CD4-positive, alpha-beta T cell treated with Interleukin-2 at 100 ng/mL for 4 hours (primary cell): Measurements from ENCODE around the gene CHKB.
"Not testable (repeated sequence)": the region's sequence is repeated elsewhere in the genome, so short reads cannot be mapped to it uniquely, and the experiment has no call there.

Experiments used
- DNase-seq: peaks from one replicate; pipeline ENCODE4 v3.0.0-alpha.2; 2020; ENCODE audit warnings: low spot score

Gene CHKB, protein sequence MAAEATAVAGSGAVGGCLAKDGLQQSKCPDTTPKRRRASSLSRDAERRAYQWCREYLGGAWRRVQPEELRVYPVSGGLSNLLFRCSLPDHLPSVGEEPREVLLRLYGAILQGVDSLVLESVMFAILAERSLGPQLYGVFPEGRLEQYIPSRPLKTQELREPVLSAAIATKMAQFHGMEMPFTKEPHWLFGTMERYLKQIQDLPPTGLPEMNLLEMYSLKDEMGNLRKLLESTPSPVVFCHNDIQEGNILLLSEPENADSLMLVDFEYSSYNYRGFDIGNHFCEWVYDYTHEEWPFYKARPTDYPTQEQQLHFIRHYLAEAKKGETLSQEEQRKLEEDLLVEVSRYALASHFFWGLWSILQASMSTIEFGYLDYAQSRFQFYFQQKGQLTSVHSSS

DNA sequence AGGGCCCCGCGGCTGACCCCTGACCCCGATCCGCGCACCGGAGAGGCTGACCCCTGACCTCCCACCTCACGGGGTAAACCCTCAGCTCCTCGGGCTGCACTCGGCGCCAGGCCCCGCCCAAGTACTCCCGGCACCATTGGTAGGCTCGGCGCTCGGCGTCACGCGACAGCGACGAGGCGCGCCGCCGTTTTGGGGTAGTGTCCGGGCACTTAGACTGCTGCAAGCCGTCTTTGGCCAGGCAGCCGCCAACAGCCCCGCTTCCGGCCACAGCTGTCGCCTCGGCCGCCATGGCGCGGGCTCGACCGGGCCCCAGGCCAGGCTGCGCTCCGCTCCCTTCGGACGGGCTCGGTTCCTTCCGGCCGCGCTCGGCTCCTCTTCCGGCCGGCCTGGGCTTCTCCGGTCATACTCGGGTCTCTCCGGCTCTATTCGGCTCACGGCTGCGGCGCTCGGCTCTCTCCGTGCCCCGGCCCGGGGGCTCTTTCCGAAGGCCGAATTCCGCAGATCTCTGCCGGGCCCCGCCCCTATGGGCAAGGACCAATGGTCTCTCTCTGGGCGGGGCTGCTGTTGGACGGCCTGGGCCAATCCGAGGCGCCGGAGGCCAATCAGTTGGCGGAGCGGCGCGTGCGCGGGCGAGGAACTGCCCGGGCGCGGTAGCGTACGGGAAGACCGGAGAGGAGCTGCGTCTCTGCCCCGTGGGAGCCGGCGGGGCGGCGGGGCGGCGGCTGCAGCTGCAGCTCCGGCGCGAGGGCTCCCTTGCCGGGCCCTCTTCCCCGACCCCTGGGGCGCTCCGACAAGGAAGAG lies at the start of gene CHKB:
CHKB (minus strand) TSS at position 357 of the 801 bp plus-strand sequence; CDS start at position 289, 68 bp downstream.
- peak; percentile 98 for DNase-seq

DNA sequence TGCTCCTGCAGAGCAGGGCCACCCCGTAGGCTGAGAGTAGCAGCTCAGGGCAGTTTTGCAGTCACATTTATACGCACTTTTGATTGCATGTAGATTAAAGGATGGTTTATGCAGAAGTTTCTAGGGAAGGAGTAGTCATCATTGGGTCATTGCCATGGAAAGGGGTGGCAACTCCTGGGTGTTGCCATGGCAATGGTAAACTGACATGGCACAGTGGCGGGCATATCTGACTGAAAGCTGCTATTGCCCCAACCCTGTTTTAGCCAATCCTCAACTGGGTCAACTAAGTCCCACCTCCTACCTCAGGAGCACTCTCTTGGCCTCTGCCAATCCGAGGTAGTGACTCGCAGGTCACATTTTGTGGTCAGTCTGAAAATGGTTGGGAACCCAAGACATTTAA lies 47.7 kb upstream of the CHKB start:
- DNase-seq: no peak

DNA sequence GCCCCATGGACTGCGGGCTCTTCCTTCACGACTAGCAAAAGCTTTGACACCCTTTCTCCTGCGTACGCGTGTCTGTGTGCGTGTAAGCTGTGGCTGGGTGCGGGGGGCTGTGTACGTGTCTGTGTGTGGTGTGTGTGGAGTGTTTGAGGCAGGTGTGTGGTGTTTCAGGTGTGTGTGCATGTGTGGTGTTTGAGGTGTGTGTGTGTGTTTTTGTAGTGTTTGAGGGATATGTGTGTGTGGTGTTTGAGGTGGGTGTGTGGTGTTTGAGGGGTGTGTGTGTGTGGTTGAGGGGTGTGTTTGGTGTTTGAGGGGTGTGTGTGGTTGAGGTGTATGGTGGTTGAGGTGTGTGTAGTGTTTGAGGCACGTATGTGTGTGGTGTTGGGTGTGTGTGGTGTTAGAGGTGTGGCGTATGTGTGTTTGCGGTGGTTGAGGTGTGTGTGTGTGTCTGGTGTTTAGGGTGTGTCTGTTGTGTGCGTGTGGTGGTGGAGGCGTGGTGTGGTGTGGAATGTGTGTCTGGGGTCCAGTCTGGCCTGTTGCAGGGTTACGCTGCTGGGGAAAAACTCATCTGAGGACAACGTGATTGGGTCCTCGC lies 46.0 kb upstream of the CHKB start:
- peak; percentile 53 for DNase-seq

DNA sequence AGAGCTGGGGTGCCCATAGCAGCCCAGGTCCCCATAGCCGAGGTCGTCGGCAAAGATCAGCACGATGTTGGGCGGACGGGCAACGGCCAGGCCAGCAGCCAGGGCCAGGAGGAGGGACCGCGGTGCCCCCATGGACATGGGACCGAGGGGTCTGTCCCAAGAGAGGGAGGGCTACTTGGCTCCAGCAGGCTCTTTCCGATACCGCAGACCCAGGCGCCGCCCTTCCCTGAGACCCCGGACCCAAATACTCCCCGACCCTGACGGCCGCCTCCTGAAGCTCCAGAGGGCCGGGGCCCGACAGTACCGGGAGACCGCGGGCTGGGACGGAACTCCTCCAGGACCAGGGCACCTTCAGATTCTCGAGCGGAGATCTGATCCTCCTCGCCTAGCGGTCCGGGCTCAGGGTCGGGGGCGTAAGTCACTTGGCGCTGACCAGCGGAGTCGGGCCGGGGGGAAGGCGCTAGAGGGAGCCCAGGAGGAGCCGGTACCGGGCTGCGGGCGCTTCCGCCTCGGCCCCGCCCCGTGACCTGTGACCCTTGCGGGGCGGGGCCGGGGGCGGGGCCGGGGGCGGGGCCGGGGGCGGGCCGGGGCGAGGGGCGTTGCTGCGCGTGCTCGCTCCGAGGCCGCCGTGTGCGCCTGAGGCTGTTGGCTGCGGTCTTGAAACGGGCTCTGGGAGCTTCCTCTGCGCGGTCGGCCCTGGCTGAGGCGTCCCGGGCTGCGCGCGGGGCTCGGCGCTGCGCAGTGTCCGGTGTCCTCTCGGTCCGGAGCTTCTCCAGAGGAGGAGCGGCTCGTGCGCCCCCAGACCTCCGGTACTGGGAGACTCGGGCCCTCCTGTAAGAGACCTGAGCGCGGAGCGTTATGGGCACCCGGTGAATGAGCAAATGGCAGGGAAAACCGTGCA lies 45.2 kb upstream of the CHKB start, which contains the start of gene ARSA:
ARSA (minus strand) TSS at position 511 of the 901 bp plus-strand sequence; CDS start at position 138, 373 bp downstream.
- DNase-seq: peak; percentile 72

DNA sequence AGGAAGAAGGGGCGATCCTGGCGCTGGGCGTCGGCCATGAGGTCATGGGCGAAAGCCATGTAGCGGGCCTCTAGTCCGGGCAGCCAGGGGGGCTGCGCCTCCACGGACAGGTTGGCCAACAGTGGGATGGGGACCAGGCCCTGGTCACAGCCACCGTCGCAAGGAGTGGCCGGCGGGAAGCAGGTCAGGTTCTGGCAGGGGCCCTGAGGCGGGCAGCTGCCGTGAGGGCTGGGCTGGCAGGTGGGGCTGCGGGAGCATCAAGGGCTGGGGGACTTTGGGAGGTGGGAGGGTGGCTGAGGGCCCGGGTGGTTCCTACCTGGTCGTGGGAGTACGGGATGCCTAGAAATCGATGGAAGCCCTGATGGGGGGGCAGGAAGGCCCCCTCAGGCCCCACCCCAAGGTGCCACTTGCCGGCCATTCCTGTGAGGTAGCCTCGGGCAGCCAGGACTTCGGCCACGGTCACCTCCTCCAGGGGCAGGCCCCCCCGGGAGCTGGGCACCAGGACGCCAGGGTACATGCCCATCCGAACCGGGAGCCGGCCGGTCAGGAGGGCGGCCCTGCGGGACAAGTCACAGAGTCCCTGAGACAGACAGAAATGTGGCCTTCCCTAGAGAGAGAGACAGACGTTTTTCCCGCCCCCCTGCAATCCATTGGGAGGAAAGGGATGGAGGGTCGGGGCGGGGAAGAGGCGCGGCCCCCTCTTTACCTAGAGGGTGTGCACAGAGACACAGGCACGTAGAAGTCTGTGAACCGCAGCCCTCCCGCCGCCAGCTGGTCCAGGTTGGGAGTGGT lies 44.4 kb upstream of the CHKB start:
- DNase-seq: no peak

DNA sequence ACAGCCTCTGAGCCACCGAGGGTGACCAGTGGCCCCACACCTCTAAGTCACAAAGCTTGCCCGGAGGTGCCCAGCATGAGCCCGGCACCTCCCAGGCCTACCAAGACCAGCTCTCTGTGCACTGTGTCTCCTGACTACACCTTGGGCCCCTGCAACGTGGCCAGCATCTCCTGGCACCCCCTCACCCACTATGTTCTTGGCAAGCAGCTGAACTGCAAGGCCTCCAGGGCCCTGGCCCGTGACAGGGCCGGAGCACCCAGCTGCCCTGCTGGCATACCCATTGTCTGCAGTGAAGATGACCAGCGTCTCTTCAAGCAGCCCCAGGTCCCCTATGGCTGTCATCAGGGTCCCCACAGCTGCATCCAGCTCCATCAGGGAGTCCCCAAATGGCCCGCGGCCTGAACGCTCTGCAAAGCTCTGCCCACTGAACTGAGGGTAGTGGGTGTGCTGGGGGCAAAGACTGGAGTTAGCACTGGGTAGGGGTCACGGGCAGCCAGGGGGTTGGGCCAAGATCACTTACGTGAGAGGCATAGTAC lies 43.7 kb upstream of the CHKB start:
- no peak for DNase-seq

DNA sequence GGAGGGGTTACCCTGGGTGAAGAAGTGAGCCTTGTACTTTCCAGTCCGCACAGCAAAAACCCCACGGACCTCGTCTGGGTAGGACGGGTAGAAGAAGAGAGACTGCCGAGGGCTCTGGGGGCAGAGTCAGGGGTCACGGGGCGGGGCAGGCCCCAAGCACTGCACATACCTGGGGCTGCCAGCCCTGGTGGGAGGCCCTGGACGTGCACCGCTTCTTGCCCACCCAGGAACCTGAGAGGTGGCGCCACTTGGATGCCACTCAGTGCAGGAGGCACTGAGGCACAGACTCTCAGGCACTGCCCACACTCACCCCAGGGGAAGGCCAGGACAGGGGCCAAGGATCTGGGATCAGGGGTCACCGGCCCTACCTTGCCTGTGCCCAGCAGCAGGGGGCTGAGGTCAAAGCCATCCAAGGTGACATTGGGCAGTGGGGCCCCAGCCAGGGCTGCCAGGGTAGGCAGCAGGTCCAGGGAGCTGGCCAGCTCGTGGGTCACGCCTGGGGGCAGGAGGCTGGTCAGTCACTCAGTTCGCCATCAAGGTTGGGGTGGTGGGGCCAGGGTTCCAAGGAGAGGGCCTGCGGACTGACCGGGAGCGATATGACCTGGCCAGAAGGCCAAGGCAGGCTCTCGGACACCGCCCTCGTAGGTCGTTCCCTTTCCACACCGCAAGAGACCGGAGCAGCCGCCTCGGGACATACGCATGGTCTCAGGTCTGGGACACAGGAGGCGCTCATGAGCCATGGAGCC lies 43.1 kb upstream of the CHKB start:
- no peak for DNase-seq

DNA sequence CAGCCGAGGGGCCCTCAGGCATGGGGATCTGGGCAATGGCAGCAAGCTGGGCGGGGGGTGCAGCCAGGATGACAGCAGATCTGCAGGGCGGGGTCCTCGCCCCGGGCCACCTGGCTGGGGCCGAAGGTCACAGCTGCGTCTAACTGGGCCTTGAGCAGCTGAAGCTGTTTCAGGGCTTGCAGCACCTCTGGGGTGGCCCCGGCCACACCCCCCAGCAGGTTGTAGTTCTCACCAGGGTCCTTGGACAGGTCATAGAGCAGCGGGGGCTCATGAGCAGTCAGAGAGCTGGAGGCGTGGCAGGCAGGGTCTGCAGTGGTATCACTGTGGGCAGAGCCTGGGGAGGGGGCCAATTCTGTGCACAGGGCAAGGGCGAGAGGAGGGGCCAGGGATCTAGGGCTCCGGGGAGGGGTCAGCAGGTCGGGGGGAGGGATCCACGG lies 42.5 kb upstream of the CHKB start:
- DNase-seq: no peak

DNA sequence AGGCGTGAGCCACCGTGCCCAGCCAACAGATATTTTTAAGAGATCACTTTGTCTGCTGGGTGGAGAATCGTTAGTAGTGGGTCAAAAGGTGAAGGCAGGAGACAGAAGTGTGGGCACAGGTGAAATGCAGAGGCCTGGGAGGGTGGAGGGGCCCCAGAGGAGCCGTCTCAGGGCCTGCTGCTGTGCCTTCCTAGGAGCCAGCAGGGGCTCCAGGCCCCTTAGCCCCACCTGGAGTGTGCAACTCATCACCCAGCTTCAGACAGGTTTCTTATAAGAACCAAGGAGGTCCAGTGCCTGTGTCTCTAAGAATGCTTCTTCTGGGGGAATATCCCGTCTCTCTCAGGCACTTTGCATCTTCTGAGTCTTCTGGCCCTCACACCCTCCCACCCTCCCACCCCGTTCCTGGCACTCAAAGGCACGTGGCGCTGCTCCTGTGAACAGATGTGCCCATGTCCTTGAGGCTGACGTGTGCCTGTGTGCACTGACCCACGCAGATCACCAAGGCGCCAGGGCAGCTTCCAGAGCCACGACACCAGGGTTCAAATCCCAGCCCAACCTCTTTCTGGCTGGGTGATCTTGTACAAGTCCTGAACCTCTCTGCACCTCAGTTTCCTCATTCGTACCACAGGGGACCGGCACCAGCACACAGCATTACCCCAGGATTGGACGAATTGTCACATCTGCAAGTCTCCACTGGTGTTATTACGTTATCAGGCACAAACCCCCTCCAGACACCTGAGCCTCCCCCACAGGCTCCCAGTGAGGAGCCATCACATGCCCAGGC lies 41.9 kb upstream of the CHKB start:
- no peak for DNase-seq

DNA sequence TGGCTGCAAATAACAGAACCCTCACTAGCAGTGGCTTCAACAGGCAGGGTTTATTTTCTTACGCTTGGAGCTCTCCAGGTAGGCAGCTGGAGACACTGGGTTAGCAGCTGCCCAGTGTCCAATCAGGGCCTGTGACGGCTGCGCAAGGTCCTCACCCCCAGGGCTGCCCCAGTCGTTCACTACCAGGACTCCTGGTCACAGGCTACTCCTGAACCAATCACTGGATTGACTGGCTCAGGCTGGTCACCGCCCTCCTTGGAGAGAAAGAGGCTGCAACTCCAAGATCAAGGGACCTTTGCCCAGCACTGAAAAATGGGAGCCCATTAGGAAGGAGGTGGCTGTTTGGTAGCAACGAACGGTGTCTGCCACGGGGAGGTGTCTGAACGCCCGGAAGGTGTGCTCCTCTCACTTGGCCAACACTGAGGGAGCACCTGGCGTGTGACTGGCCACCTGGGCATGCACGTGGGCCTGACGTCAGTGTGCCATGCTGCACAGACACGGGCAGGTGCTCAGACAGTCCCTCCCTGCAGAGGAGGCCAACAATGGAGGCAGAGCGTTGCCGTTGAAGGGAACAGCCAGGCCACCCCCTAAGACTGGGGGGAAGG lies 40.2 kb upstream of the CHKB start:
- DNase-seq: no peak

DNA sequence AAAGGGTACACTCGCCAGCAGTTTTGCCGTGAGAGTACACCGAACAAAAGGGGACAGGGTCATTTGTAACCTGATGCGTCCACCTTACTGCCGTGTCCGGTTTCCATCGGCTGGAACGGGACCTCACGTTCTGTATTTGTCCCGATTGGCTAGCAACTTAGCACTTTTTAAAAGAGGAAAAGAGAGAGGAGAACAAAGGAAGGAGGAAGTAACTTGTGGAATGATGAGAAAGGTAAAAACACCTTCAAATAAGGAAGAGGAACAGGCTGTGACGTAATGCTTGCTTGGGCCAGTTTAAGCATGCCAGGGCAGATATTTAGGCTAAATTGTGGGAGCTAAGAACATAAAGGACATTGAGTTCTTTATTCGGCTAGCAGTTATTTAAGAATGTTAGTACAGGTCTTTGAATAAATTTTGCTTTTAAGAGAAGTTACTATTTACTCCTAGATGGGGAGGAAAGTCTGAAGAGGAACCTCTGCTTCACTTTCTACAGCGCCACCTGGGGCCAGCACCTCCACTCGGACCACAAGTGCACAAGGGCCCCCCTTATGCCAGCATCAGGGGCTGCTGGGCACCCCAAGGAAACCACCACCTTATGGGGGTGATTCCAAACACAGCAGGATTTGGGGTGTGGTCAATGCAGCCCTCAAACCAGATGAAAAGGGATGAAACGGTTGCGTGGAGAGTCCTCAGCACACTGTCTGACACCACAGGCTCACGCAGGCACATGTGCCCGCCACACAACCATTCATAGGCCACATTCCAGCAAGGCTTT lies 39.5 kb upstream of the CHKB start:
- peak; percentile 33 for DNase-seq

DNA sequence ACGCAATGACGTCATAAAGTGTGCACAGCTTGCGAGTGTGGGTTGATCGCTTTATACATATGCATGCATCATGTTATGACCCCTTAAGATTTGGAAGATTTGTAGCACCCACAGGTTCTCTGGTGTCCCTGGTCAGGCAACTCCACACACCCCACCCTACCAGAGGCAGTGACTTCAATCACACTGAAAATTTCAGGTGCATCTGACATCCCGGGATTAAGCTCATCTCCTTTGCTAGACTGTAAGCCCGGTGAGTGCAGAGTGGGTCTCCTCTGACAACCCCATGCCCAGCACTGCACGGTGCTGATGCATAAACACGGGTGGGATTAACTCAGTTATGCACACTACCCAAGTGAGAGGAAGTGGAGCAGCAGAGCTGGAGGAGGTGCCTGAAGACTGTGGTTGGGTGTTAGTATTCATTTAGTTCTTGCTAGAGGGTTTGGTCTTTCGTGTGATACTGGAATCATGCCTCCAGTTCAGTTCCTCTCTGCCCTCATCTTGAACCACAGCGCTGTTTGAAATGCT lies 38.8 kb upstream of the CHKB start:
- peak; percentile 64 for DNase-seq

DNA sequence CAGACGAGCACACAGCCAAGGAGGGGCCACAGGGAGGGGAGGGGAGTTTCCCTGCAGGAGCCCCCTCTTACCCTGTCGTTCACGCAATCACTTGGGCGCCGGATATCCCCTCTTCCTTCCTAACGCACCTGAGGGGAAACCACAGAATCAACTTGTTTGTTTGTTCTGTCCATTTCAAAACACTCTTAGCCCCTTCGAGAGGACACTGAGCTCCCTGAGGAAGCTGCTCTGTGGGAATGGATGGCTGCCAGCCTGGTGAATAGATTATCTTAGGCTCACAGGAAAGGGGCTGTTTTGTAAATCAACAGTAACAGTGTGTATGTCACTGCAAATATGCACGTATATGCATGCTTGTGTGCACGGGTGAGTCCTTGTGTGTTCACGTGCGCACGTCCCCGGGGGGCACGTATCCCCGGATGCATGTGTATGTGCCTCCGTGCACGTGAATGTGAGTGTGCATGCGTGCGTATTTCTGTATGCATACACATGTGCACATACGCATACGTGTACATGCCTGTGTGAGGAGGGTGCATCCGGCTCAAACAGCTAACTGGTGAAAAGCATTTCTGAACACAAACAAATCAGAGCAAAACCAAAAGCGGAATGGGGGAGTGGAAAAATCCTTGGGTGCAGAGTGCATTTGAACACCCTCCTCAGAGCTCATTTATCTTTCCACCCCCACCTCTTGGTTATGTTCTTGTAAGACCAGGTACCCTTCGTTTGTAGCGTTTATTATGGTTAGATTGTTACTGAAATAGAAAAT lies 38.1 kb upstream of the CHKB start:
- DNase-seq: peak; percentile 54

DNA sequence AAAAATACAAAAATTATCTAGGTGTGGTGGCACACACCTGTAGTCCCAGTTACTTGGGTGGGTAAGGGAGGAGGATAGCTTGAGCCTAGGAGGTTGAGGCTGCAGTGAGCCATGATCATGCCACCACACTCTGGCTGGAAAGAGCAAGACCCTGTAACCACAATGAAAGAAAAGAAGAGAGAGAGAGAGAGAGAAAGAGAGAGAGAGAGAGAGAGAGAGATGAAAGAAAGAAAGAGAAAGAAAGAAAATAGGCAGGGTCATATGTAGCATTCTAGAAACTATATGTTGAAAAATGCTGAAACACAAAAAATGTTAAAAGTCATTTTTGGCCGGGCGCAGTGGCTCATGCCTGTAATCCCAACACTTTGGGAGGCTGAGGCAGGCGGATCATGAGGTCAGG lies 31.6 kb upstream of the CHKB start:
- not testable (repeated sequence) for DNase-seq

DNA sequence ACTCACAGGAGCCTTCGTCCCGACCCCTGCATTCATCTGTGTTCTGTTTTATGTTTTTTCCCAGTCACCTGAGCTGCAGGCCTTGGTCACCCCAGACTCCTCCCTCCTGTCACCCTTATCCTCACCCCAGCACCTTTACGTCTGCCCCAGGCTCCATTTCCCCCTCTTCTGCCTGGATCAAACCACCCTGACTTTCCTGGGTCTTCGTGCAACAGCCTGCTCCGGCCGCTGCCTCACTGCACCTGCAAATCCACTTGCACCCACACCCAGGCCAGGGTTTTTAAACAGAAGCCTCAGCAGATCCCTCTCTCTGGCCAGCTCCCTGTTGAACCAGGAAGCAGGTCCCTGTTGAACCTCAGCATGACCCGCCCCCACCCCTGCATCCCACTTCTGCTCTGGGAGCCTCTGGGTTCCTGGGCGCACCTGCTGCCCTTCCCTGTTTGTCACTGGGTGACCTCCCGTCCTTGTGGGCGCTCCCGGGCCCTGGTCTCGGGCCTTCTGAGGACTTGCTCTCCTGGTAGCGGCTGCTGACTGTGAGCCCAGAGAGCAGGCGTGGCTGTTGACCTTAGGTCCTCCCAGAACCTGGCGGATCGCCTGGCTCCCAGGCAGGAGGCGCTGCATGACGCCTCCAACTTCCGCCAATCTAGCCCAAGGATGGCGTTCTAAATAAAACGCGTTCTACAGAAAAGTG lies 30.8 kb upstream of the CHKB start:
- DNase-seq: no peak
